H1 (cell line): ENCODE data around the gene BMPR1A. TPM values are rescaled to one million over a fixed set of nuclear protein-coding genes. Genes with fewer than 3 reads are reported as not detected.
A peak's percentile ranks its signal among the peaks of the same experiment; 100 is the strongest.

ENCODE experiments used
- CTCF ChIA-PET: fragments of 300-600 bp; sonication (Branson Sonifier 250); formaldehyde crosslinking; loops from one replicate; lab custom pipeline; 2021; ENCODE audit not compliant: partially characterized antibody; lab: Charles Lee
- POLR2A ChIA-PET: fragments of 300-600 bp; sonication (Branson Sonifier 250); formaldehyde crosslinking; loops from one replicate; lab custom pipeline; 2021; ENCODE audit warnings: inconsistent platforms; ENCODE audit not compliant: partially characterized antibody; lab: Charles Lee
- DNase-seq, 2 experiments: peaks; one replicate each; pipeline versions ENCODE4 v3.0.0 to v3.0.0-alpha.2; 2010 to 2022; ENCODE audit warnings: low spot score in 2 of 2, low read depth in 1 of 2, mixed read lengths in 1 of 2
- FAIRE-seq: peaks from 2 replicates; lab custom pipeline; 2011; peaks lifted over from hg19 to GRCh38; lab: Jason Lieb, UNC
- H2AFZ ChIP-seq: 2 replicates; pipeline ENCODE4 v1.8.1; 2012; ENCODE audit warnings: low read length, inconsistent platforms
- H2AK5ac ChIP-seq: 2 replicates; pipeline ENCODE4 v1.6.1; 2013; ENCODE audit warnings: low read depth, low read length
- H2BK120ac ChIP-seq: replicated peaks from 2 replicates; pipeline ENCODE3; 2013; ENCODE audit warnings: low read depth, low read length, inconsistent platforms
- H2BK12ac ChIP-seq: 2 replicates; pipeline ENCODE4 v1.6.1; 2013; ENCODE audit warnings: low read depth, low read length
- H2BK15ac ChIP-seq: 2 replicates; pipeline ENCODE4 v1.6.1; 2013; ENCODE audit warnings: low read length
- H2BK20ac ChIP-seq: 2 replicates; pipeline ENCODE4 v1.6.1; 2013; ENCODE audit warnings: low read length
- H2BK5ac ChIP-seq: 2 replicates; pipeline ENCODE4 v1.6.1; 2013; ENCODE audit warnings: low read depth, low read length
- H3K14ac ChIP-seq: 2 replicates; pipeline ENCODE4 v1.6.1; 2013; ENCODE audit warnings: inconsistent platforms; ENCODE audit not compliant: insufficient read length
- H3K18ac ChIP-seq: 2 replicates; pipeline ENCODE4 v1.6.1; 2013; ENCODE audit warnings: low read length; ENCODE audit errors: extremely low read depth
- H3K23ac ChIP-seq: 2 replicates; pipeline ENCODE4 v1.6.1; 2013; ENCODE audit warnings: inconsistent platforms; ENCODE audit not compliant: insufficient read length
- H3K23me2 ChIP-seq: 2 replicates; pipeline ENCODE4 v1.6.1; 2013; ENCODE audit warnings: low read depth, low read length
- H3K27ac ChIP-seq: 2 replicates; pipeline ENCODE4 v1.6.1; 2011; ENCODE audit warnings: low read depth, low read length, inconsistent platforms
- H3K27me3 ChIP-seq, 4 experiments: replicated peaks in 1 of 4; 1 replicate in 1 of 4; 2 replicates in 3 of 4; pipeline versions ENCODE4 v1.6.1 to v1.8.1; 2011 to 2013; ENCODE audit warnings: low read length in 3 of 4, mild to moderate bottlenecking in 3 of 4, inconsistent platforms in 2 of 4, mixed read lengths in 2 of 4, moderate library complexity in 1 of 4; ENCODE audit not compliant: control insufficient read depth in 3 of 4, insufficient read depth in 3 of 4; ENCODE audit errors: extremely low read depth in 1 of 4
- H3K36me3 ChIP-seq, 4 experiments: 2 replicates each; pipeline versions ENCODE4 v1.6.1 to v1.8.1; 2011 to 2013; ENCODE audit warnings: mild to moderate bottlenecking in 4 of 4, low read length in 3 of 4, moderate library complexity in 2 of 4, control low read depth in 1 of 4, inconsistent platforms in 1 of 4; ENCODE audit not compliant: insufficient read depth in 4 of 4, control insufficient read depth in 2 of 4
- H3K4ac ChIP-seq: replicated peaks from 2 replicates; pipeline ENCODE3; 2013; ENCODE audit warnings: low read length, low read depth, mixed read lengths, inconsistent platforms; ENCODE audit not compliant: insufficient read length
- H3K4me1 ChIP-seq, 4 experiments: replicated peaks in 1 of 4; 1 replicate in 1 of 4; 2 replicates in 3 of 4; pipeline versions ENCODE4 v1.6.1 to v1.8.1; 2011 to 2013; ENCODE audit warnings: low read length in 3 of 4, inconsistent platforms in 2 of 4, mixed read lengths in 1 of 4; ENCODE audit not compliant: insufficient read depth in 4 of 4, control insufficient read depth in 3 of 4
- H3K4me2 ChIP-seq, 2 experiments: 2 replicates each; pipeline versions ENCODE4 v1.6.1 to v1.8.1; 2011 to 2013; ENCODE audit warnings: low read depth in 2 of 2, low read length in 2 of 2, control low read depth in 1 of 2, inconsistent platforms in 1 of 2, mild to moderate bottlenecking in 1 of 2; ENCODE audit not compliant: insufficient read depth in 1 of 2
- H3K4me3 ChIP-seq, 4 experiments: fragments of 200-600, 300-600 bp in 1 of 4; sonication (generic), shearing (Covaris generic), sonication (Bioruptor Twin) in 1 of 4; 2 replicates each; pipeline versions ENCODE4 v1.5.1 to v1.8.1; 2011 to 2016; ENCODE audit warnings: low read length in 4 of 4, low read depth in 3 of 4, control low read depth in 2 of 4, inconsistent platforms in 2 of 4, mild to moderate bottlenecking in 2 of 4, mixed read lengths in 1 of 4, moderate library complexity in 1 of 4; ENCODE audit not compliant: insufficient read depth in 2 of 4; ENCODE audit errors: extremely low read depth in 1 of 4
- H3K56ac ChIP-seq: replicated peaks from 2 replicates; pipeline ENCODE3; 2013; ENCODE audit warnings: low read depth, mild to moderate bottlenecking, mixed read lengths, low read length, inconsistent platforms; ENCODE audit not compliant: insufficient read length
- H3K79me1 ChIP-seq: 2 replicates; pipeline ENCODE4 v1.6.1; 2013; ENCODE audit warnings: low read depth, low read length, control low read depth
- H3K79me2 ChIP-seq, 2 experiments: 2 replicates each; pipeline versions ENCODE4 v1.6.1 to v1.8.1; 2012 to 2013; ENCODE audit warnings: low read length in 2 of 2, mild to moderate bottlenecking in 2 of 2, inconsistent platforms in 1 of 2; ENCODE audit not compliant: insufficient read depth in 2 of 2, control insufficient read depth in 1 of 2
- H3K9ac ChIP-seq, 4 experiments: replicated peaks in 1 of 4; 1 replicate in 1 of 4; 2 replicates in 3 of 4; pipeline versions ENCODE4 v1.6.1 to v1.8.1; 2011 to 2013; ENCODE audit warnings: low read depth in 3 of 4, low read length in 3 of 4, control low read depth in 2 of 4, mild to moderate bottlenecking in 2 of 4, moderate library complexity in 2 of 4, inconsistent platforms in 1 of 4; ENCODE audit errors: extremely low read depth in 1 of 4
- H3K9me3 ChIP-seq, 2 experiments: 2 replicates each; pipeline versions ENCODE4 v1.6.1 to v1.8.1; 2012 to 2013; ENCODE audit warnings: mild to moderate bottlenecking in 2 of 2, moderate library complexity in 2 of 2, control low read depth in 1 of 2, inconsistent platforms in 1 of 2, low read depth in 1 of 2, low read length in 1 of 2, mixed read lengths in 1 of 2; ENCODE audit not compliant: insufficient read depth in 2 of 2
- H4K20me1 ChIP-seq, 2 experiments: replicated peaks in 1 of 2; 2 replicates each; pipeline versions ENCODE3 to v1.8.1; 2011 to 2013; ENCODE audit warnings: inconsistent platforms in 2 of 2, low read length in 2 of 2, mild to moderate bottlenecking in 1 of 2; ENCODE audit not compliant: insufficient read depth in 2 of 2, control insufficient read depth in 1 of 2
- H4K5ac ChIP-seq: 2 replicates; pipeline ENCODE4 v1.6.1; 2013; ENCODE audit warnings: low read length, low read depth, mixed read lengths, inconsistent platforms; ENCODE audit not compliant: insufficient read length
- H4K8ac ChIP-seq: 2 replicates; pipeline ENCODE4 v1.8.0; 2013; ENCODE audit warnings: mild to moderate bottlenecking, moderate library complexity, low read length, inconsistent platforms; ENCODE audit not compliant: insufficient read depth; ENCODE audit errors: extremely low read depth
- H4K91ac ChIP-seq: replicated peaks from 2 replicates; pipeline ENCODE3; 2013; ENCODE audit warnings: low read length, mixed read lengths, inconsistent platforms; ENCODE audit not compliant: insufficient read length
- BCL11A ChIP-seq, 2 experiments: IDR thresholded peaks; one replicate each; pipeline ENCODE4 v1.6.1; 2011; ENCODE audit warnings: low read depth in 2 of 2, low read length in 2 of 2, mild to moderate bottlenecking in 2 of 2
- CHD2 ChIP-seq: IDR thresholded peaks from 2 replicates; pipeline ENCODE4 v1.6.1; 2012; ENCODE audit warnings: low read length, improper control_type of control experiment
- EZH2 ChIP-seq: fragments of 200-600 bp; sonication (generic); IDR thresholded peaks from 2 replicates; pipeline ENCODE4 v1.7.1; 2012; ENCODE audit warnings: low read depth, mild to moderate bottlenecking, moderate library complexity, low read length, inconsistent platforms; ENCODE audit not compliant: severe bottlenecking
- FOSL1 ChIP-seq: IDR thresholded peaks from 2 replicates; pipeline ENCODE4 v1.6.1; 2011; ENCODE audit warnings: mild to moderate bottlenecking, low read depth, low read length, moderate library complexity; ENCODE audit not compliant: insufficient read depth
- JUND ChIP-seq: IDR thresholded peaks from 2 replicates; pipeline ENCODE4 v1.6.1; 2011; ENCODE audit warnings: mild to moderate bottlenecking, improper control_type of control experiment, low read length
- NANOG ChIP-seq: IDR thresholded peaks from 2 replicates; pipeline ENCODE4 v1.6.1; 2011; ENCODE audit warnings: low read length, low read depth, mild to moderate bottlenecking, inconsistent platforms; ENCODE audit not compliant: insufficient read depth, poor library complexity, severe bottlenecking
- POLR2AphosphoS5 ChIP-seq: IDR thresholded peaks from 2 replicates; pipeline ENCODE4 v1.6.1; 2011; ENCODE audit warnings: low read depth, low read length
- POU5F1 ChIP-seq: IDR thresholded peaks from 2 replicates; pipeline ENCODE4 v1.6.1; 2011; ENCODE audit warnings: low read depth, mild to moderate bottlenecking, low read length, moderate library complexity
- RAD21 ChIP-seq, 2 experiments: IDR thresholded peaks in 1 of 2; conservative IDR thresholded peaks in 1 of 2; 2 replicates each; pipeline ENCODE4 v1.6.1; 2011; ENCODE audit warnings: low read depth in 2 of 2, low read length in 2 of 2, improper control_type of control experiment in 1 of 2, inconsistent platforms in 1 of 2, mild to moderate bottlenecking in 1 of 2, moderate library complexity in 1 of 2
- RFX5 ChIP-seq: IDR thresholded peaks from 2 replicates; pipeline ENCODE4 v1.6.1; 2011; ENCODE audit warnings: low read depth, low read length, improper control_type of control experiment, borderline replicate concordance
- SP2 ChIP-seq: IDR thresholded peaks from 2 replicates; pipeline ENCODE4 v1.6.1; 2012; ENCODE audit warnings: mild to moderate bottlenecking, low read length, inconsistent platforms
- SUZ12 ChIP-seq: fragments of 200-600 bp; sonication (generic); IDR thresholded peaks from 2 replicates; pipeline ENCODE4 v1.6.1; 2012; ENCODE audit warnings: mild to moderate bottlenecking, inconsistent platforms, low read length, moderate library complexity, mixed read lengths
- TCF12 ChIP-seq: IDR thresholded peaks from 2 replicates; pipeline ENCODE4 v1.6.1; 2011; ENCODE audit warnings: low read depth, mild to moderate bottlenecking, low read length
- WGBS, 2 experiments: shearing (Covaris generic) in 1 of 2; methylation state at CpG; one replicate each; pipeline versions ENCODE4 v1.1.6 to v1.1.7; 2013 to 2015; ENCODE audit warnings: low lambda C conversion rate in 2 of 2, mixed read lengths in 2 of 2, inconsistent platforms in 1 of 2, low coverage in 1 of 2, missing lambda C conversion rate in 1 of 2; ENCODE audit not compliant: insufficient replicate concordance in 2 of 2, insufficient coverage in 1 of 2, insufficient read length in 1 of 2; ENCODE audit errors: extremely low coverage in 1 of 2, missing lambda C conversion rate in 1 of 2; 5-methylcytosine and 5-hydroxymethylcytosine counted together
- polyA plus RNA-seq, 7 experiments: library from polyadenylated mRNA; depleted of rRNA in 3 of 7; stranded (reverse) in 5 of 7; unstranded in 2 of 7; fragments of >200 nt in 5 of 7; fragments of 200-250 nt in 2 of 7; gene quantifications; 1 replicate in 5 of 7; 2 replicates in 1 of 7; 4 replicates in 1 of 7; pipeline versions ENCODE4 v1.2.1 to v1.2.3, GENCODE V29; 2011 to 2013; ENCODE audit warnings: missing spikeins in 2 of 7, mixed read lengths in 2 of 7
- total RNA-seq: library from RNA; stranded (reverse); fragmentation: NEBNext Ultra II Directional; extraction: Animal tissue kit (Norgen Biotek cat#: 25700); gene quantifications from 2 replicates; pipeline ENCODE4 v1.2.1, GENCODE V29; 2021

The BMPR1A gene
- total and polyA plus RNA-seq, 2 of the 8 experiments (the other 6 are each of a cell fraction or from before 2014, with no cell fraction given): 34.4 to 129 TPM

DNA sequence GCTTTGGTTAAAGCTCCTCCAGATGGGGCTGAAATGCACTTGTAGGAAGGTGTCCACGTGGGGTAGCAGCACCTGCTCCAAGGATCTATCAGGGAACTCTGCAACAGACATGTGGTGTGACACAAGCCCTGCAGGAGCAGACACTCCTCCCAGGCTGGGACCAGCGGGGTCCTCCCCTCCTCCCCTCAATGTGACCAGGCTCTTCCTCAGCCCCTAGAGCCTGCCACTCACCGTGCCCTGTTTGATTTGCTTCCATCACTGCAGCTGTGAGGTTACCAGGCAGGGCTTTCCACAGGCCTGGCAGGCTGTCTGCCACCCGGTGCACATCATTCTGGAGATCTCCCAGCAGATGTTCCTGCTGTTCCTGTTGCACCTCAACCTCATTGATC is 187.6 kb downstream of the BMPR1A start:
- POLR2A ChIA-PET: interaction anchor here (2.9 kb wide), 1 partner anchor 11 kb away, joined by 20 read pairs; no protein-coding TSS in a partner anchor
- Histone ChIP-seq H2BK20ac (peak overlapping the region; percentile 66; the same call in 1 of the 2 replicates), H4K20me1 (no peaks in the 10 kb centered on the region), H3K36me3 (no peaks in the 10 kb centered on the region), H3K14ac (no peak overlapping the region), H3K23me2 (no peaks in the 10 kb centered on the region), H4K8ac (no peak overlapping the region), H2BK120ac (no peak overlapping the region), H3K18ac (no peak overlapping the region), H3K4me3 (no peak overlapping the region), H4K5ac (no peak overlapping the region), H3K23ac (no peak overlapping the region), H3K56ac (no peak overlapping the region), H3K27me3 (no peaks in the 10 kb centered on the region; a peak in 2 of 7 replicates), H2BK12ac (0 out of 2 replicates have a peak overlapping the region, but pooled peaks have one; percentile 39), H2AFZ (no peak overlapping the region), H3K9me3 (no peaks in the 10 kb centered on the region), H3K4me2 (no peak overlapping the region), H3K4ac (no peak overlapping the region), H3K9ac (no peak overlapping the region), H3K27ac (no peak overlapping the region), H3K4me1 (peaks cover 2 to 5% (median 3%) of the 10 kb centered on the region in 4 experiments; a peak in 6 of 7 replicates), H3K79me2 (no peaks in the 10 kb centered on the region), H2BK15ac (0 out of 2 replicates have a peak overlapping the region, but pooled peaks have one; percentile 72), H4K91ac (no peak overlapping the region), H2BK5ac (peak overlapping the region; percentile 44; the same call in 1 of the 2 replicates), H3K79me1 (no peaks in the 10 kb centered on the region), H2AK5ac (peak overlapping the region; percentile 43; the same call in 1 of the 2 replicates)
- DNase-seq: no peak
- no peak for FAIRE-seq
- 87% methylated on average over 4 of the region's 4 CpGs; no CpG with 5 or more reads in 1 of the 2 experiments for whole genome bisulfite sequencing, 2 experiments
- CTCF ChIA-PET: interaction anchor here (0.9 to 26.4 kb wide), 10 partner anchors 16 to 259 kb away, joined by 3 to 975 read pairs (median 10); partner anchors contain the start of genes ADIRF, MMRN2 and SNCG
- TF ChIP-seq SUZ12 (no peak), NANOG (no peak), BCL11A (IDR thresholded peaks at IDR 0.05; ENCODE audit: low read depth in 2 of 2, low read length in 2 of 2) (no peak), CHD2 (no peak), JUND (no peak), EZH2 (no peak), SP2 (no peak), FOSL1 (no peak), RFX5 (no peak), POU5F1 (no peak), TCF12 (no peak), POLR2AphosphoS5 (no peak), RAD21 (IDR thresholded peaks at IDR 0.05 in 1 of 2, conservative IDR thresholded peaks at IDR 0.05 in 1 of 2; ENCODE audit: low read depth in 2 of 2, low read length in 2 of 2) (no peak)
